HFF-Myc (cell line): ENCODE results near the gene TSHZ3.

Experiments
- DNase-seq: peaks from one replicate; pipeline ENCODE4 v3.0.0-alpha.2; 2011; ENCODE audit warnings: low read depth; ENCODE audit errors: extremely low read depth
- H3K4me3 ChIP-seq: replicated peaks from 2 replicates; pipeline ENCODE4 v1.5.1; 2011; ENCODE audit warnings: low read depth, mild to moderate bottlenecking, control low read depth, low read length
- TF ChIP-seq, protein P1 (sequence below): IDR thresholded peaks from 2 replicates; pipeline ENCODE4 v1.5.1; 2012; ENCODE audit warnings: mild to moderate bottlenecking, low read depth, low read length, control low read depth; ENCODE audit errors: missing control alignments

TSHZ3 gene

GRCh38 chr19:31274251-31275067 lies 74.8 kb downstream of the TSHZ3 start:
- H3K4me3 ChIP-seq: no peak overlapping the region
- no peak for DNase-seq
- TF ChIP-seq, protein P1, sequence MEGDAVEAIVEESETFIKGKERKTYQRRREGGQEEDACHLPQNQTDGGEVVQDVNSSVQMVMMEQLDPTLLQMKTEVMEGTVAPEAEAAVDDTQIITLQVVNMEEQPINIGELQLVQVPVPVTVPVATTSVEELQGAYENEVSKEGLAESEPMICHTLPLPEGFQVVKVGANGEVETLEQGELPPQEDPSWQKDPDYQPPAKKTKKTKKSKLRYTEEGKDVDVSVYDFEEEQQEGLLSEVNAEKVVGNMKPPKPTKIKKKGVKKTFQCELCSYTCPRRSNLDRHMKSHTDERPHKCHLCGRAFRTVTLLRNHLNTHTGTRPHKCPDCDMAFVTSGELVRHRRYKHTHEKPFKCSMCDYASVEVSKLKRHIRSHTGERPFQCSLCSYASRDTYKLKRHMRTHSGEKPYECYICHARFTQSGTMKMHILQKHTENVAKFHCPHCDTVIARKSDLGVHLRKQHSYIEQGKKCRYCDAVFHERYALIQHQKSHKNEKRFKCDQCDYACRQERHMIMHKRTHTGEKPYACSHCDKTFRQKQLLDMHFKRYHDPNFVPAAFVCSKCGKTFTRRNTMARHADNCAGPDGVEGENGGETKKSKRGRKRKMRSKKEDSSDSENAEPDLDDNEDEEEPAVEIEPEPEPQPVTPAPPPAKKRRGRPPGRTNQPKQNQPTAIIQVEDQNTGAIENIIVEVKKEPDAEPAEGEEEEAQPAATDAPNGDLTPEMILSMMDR: no peak

DNA sequence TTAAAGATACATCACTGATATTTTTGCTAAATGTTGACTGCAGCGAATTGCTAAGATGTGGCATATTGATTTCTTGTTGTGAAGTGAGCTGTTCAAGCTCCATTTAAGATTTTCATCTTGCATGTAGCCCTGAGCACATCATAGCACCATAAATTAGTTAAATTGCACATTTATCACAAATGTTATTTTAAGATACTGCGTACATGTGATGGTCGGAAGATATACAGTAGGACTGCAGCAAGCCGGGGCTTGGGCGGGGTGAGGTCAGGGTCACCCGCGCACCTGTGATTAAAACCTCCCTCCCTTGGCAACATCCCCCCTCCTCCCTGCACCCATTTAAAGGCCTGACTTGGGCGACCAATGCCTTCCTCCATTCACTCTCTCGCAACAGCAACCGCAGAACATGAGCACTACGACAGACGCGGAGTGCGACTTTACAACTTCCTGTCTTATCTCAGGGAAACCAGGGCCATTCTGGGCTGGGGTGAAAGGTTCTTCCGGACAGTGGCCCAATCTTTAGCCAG lies 76.6 kb downstream of the TSHZ3 start:
- TF ChIP-seq, protein P1: no peak
- H3K4me3 ChIP-seq: no peak overlapping the region
- DNase-seq: no peak

GRCh38 chr19:31271306-31271911 lies 77.8 kb downstream of the TSHZ3 start:
- DNase-seq: no peak
- TF ChIP-seq, protein P1: no peak
- H3K4me3 ChIP-seq: no peak overlapping the region

DNA sequence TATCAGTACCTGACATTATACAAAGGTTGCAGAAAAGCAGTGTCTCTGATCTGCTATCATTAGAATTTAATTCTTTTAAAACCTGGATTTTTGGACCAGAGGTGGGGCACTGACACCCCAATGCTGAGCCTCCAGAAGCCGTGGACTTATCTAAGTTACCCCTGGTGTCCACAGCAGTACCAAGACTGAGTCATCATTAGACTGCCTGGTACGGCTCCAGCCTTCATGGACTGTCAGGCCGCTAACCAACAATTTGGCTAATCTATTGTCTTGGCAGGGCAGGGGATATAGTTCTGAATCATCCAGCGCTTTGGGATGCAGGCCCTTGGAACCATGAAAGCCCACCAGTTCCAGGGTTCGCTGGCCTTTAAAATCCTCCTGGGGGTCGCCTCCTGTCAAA lies 78.3 kb downstream of the TSHZ3 start:
- H3K4me3 ChIP-seq: no peak overlapping the region
- no peak for DNase-seq
- TF ChIP-seq, protein P1: no peak

DNA sequence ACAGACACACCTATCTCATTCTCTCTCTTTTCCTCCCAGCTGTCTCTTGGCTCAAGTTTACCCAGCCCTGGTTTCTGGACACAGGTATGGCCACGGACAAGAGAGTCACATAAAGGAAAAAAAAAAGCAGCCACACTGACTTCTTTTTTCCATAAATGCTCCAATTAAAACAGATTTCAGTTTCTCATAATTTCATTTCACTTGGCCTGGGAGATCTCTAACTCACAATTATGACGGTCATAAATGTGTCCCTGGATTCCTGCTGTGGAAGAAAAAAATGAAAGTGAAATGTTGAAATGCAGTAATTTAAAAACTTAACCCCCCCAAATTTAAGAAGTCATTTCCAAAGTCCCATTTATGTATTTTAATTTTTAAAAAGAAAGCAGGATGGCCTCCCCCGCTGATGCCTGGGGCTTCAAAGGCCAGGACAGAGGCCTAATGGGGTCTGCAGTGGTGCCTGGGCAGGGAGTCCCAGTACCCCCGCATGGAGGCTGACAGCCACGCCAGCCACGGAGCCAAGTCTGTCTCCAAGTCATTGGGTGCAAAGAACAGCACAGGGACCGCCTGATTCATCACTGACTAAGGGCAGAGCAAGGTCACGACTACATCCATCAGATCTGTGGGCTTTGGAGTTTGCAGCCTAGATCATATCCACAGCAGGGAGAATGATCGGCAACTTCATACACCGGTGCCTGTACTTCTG lies 79.7 kb downstream of the TSHZ3 start:
- no peak for DNase-seq

GRCh38 chr19:31268751-31269383 lies 80.4 kb downstream of the TSHZ3 start:
- TF ChIP-seq, protein P1: no peak
- no peak for DNase-seq
- no peak overlapping the region for H3K4me3 ChIP-seq

More for the DNA sequence above, 79.7 kb downstream of the TSHZ3 start:
- TF ChIP-seq, protein P1: no peak
- no peak overlapping the region for H3K4me3 ChIP-seq
